ENCODE measurements around the gene VTI1A.

The VTI1A gene

DNA sequence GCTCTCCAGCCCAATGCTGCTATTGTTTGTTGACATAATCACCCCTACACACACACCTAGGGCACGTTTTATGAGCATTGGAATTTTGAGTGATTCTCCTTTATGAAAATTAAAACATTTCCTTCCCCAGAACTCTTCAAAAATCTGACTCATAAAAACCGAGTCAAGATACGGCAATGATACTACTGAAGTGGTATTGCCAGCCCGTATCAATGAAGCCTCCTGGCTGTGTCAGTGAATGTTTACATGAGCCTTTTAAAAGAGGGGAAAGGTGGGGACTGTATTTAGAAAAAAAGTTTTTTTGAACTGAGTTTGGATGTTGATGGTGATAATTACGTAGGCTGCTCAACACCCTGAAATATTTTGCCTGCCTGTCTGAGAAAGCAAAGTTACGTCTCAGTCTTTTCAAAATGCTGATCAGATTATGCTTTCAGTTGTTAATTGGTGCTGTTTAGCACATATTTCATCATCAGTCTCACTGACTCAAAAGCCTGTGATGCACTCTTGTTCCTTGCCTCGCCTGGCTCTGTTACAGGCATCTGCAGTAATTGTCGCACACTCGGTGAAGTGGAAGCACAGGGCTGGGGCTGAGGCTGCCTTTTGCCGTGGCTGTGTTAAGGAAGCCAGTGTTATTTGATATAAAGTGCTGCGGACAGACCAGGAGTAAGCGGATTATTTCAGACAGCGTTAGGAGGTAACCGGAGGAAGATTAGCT, 345.6 kb downstream of the VTI1A start (continued):
- TF ChIP-seq ZNF214 (tag by site-specific recombination; IDR thresholded peaks at IDR 0.05; ENCODE audit: borderline replicate concordance), result no peak
- TF ChIP-seq RBAK (tag by site-specific recombination; IDR thresholded peaks at IDR 0.05), result no peak
- TF ChIP-seq ZNF311 (tag by site-specific recombination; IDR thresholded peaks at IDR 0.05; ENCODE audit: borderline replicate concordance), result no peak
- TF ChIP-seq, protein P1, sequence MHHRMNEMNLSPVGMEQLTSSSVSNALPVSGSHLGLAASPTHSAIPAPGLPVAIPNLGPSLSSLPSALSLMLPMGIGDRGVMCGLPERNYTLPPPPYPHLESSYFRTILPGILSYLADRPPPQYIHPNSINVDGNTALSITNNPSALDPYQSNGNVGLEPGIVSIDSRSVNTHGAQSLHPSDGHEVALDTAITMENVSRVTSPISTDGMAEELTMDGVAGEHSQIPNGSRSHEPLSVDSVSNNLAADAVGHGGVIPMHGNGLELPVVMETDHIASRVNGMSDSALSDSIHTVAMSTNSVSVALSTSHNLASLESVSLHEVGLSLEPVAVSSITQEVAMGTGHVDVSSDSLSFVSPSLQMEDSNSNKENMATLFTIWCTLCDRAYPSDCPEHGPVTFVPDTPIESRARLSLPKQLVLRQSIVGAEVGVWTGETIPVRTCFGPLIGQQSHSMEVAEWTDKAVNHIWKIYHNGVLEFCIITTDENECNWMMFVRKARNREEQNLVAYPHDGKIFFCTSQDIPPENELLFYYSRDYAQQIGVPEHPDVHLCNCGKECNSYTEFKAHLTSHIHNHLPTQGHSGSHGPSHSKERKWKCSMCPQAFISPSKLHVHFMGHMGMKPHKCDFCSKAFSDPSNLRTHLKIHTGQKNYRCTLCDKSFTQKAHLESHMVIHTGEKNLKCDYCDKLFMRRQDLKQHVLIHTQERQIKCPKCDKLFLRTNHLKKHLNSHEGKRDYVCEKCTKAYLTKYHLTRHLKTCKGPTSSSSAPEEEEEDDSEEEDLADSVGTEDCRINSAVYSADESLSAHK (tag by site-specific recombination; IDR thresholded peaks at IDR 0.05), result peak; percentile 59; the same call in 1 of the 2 replicates
- no peak for TF ChIP-seq ZFP41 (tag by site-specific recombination; IDR thresholded peaks at IDR 0.05; ENCODE audit: borderline replicate concordance)
- TF ChIP-seq, protein P2, sequence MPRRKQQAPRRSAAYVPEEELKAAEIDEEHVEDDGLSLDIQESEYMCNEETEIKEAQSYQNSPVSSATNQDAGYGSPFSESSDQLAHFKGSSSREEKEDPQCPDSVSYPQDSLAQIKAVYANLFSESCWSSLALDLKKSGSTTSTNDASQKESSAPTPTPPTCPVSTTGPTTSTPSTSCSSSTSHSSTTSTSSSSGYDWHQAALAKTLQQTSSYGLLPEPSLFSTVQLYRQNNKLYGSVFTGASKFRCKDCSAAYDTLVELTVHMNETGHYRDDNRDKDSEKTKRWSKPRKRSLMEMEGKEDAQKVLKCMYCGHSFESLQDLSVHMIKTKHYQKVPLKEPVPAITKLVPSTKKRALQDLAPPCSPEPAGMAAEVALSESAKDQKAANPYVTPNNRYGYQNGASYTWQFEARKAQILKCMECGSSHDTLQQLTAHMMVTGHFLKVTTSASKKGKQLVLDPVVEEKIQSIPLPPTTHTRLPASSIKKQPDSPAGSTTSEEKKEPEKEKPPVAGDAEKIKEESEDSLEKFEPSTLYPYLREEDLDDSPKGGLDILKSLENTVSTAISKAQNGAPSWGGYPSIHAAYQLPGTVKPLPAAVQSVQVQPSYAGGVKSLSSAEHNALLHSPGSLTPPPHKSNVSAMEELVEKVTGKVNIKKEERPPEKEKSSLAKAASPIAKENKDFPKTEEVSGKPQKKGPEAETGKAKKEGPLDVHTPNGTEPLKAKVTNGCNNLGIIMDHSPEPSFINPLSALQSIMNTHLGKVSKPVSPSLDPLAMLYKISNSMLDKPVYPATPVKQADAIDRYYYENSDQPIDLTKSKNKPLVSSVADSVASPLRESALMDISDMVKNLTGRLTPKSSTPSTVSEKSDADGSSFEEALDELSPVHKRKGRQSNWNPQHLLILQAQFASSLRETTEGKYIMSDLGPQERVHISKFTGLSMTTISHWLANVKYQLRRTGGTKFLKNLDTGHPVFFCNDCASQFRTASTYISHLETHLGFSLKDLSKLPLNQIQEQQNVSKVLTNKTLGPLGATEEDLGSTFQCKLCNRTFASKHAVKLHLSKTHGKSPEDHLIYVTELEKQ (tag by site-specific recombination; IDR thresholded peaks at IDR 0.05; ENCODE audit: borderline replicate concordance), result peak; percentile 5; the same call in 1 of the 2 replicates
- 0 out of 2 replicates have a peak, but pooled peaks have one; percentile 13 for TF ChIP-seq ZBTB20 (tag by site-specific recombination; IDR thresholded peaks at IDR 0.05)
- no peak for TF ChIP-seq ZNF121 (tag by site-specific recombination; IDR thresholded peaks at IDR 0.05)
- peak; percentile 87 for TF ChIP-seq ZNF629 (tag by site-specific recombination; IDR thresholded peaks at IDR 0.05)
- TF ChIP-seq KLF16 (tag by site-specific recombination; IDR thresholded peaks at IDR 0.05), result no peak
- TF ChIP-seq ZNF366 (tag by site-specific recombination; conservative IDR thresholded peaks at IDR 0.05), result no peak
- TF ChIP-seq, protein P3, sequence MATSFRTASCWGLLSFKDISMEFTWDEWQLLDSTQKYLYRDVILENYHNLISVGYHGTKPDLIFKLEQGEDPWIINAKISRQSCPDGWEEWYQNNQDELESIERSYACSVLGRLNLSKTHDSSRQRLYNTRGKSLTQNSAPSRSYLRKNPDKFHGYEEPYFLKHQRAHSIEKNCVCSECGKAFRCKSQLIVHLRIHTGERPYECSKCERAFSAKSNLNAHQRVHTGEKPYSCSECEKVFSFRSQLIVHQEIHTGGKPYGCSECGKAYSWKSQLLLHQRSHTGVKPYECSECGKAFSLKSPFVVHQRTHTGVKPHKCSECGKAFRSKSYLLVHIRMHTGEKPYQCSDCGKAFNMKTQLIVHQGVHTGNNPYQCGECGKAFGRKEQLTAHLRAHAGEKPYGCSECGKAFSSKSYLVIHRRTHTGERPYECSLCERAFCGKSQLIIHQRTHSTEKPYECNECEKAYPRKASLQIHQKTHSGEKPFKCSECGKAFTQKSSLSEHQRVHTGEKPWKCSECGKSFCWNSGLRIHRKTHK (tag by site-specific recombination; IDR thresholded peaks at IDR 0.05), result no peak
- no peak for TF ChIP-seq GFI1B (tag by site-specific recombination; IDR thresholded peaks at IDR 0.05)
- no peak for TF ChIP-seq BCL11A (tag by site-specific recombination; IDR thresholded peaks at IDR 0.05; ENCODE audit: low read depth)
- TF ChIP-seq, protein P4, sequence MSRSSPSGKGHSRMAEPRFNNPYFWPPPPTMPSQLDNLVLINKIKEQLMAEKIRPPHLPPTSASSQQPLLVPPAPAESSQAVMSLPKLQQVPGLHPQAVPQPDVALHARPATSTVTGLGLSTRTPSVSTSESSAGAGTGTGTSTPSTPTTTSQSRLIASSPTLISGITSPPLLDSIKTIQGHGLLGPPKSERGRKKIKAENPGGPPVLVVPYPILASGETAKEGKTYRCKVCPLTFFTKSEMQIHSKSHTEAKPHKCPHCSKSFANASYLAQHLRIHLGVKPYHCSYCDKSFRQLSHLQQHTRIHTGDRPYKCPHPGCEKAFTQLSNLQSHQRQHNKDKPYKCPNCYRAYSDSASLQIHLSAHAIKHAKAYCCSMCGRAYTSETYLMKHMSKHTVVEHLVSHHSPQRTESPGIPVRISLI (tag by site-specific recombination; IDR thresholded peaks at IDR 0.05), result no peak
- TF ChIP-seq, protein P5, sequence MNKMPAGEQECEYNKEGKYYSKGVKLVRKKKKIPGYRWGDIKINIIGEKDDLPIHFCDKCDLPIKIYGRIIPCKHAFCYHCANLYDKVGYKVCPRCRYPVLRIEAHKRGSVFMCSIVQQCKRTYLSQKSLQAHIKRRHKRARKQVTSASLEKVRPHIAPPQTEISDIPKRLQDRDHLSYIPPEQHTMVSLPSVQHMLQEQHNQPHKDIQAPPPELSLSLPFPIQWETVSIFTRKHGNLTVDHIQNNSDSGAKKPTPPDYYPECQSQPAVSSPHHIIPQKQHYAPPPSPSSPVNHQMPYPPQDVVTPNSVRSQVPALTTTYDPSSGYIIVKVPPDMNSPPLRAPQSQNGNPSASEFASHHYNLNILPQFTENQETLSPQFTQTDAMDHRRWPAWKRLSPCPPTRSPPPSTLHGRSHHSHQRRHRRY (tag by site-specific recombination; IDR thresholded peaks at IDR 0.05), result no peak
- TF ChIP-seq KLF10 (tag by site-specific recombination; IDR thresholded peaks at IDR 0.05), result 0 out of 2 replicates have a peak, but pooled peaks have one; percentile 21
- TF ChIP-seq, protein P6, sequence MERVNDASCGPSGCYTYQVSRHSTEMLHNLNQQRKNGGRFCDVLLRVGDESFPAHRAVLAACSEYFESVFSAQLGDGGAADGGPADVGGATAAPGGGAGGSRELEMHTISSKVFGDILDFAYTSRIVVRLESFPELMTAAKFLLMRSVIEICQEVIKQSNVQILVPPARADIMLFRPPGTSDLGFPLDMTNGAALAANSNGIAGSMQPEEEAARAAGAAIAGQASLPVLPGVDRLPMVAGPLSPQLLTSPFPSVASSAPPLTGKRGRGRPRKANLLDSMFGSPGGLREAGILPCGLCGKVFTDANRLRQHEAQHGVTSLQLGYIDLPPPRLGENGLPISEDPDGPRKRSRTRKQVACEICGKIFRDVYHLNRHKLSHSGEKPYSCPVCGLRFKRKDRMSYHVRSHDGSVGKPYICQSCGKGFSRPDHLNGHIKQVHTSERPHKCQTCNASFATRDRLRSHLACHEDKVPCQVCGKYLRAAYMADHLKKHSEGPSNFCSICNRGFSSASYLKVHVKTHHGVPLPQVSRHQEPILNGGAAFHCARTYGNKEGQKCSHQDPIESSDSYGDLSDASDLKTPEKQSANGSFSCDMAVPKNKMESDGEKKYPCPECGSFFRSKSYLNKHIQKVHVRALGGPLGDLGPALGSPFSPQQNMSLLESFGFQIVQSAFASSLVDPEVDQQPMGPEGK (tag by site-specific recombination; IDR thresholded peaks at IDR 0.05), result no peak
- TF ChIP-seq, protein P7, sequence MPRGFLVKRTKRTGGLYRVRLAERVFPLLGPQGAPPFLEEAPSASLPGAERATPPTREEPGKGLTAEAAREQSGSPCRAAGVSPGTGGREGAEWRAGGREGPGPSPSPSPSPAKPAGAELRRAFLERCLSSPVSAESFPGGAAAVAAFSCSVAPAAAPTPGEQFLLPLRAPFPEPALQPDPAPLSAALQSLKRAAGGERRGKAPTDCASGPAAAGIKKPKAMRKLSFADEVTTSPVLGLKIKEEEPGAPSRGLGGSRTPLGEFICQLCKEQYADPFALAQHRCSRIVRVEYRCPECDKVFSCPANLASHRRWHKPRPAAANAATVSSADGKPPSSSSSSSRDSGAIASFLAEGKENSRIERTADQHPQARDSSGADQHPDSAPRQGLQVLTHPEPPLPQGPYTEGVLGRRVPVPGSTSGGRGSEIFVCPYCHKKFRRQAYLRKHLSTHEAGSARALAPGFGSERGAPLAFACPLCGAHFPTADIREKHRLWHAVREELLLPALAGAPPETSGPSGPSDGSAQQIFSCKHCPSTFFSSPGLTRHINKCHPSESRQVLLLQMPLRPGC (tag by site-specific recombination; IDR thresholded peaks at IDR 0.05), result peak; percentile 63; the same call in 1 of the 2 replicates
- TF ChIP-seq EGR2 (tag by site-specific recombination; IDR thresholded peaks at IDR 0.05; ENCODE audit: low read depth), result no peak
- peak; percentile 85 for TF ChIP-seq ZNF10 (tag by site-specific recombination; IDR thresholded peaks at IDR 0.05)
- no peak; the same call in 1 of the 2 replicates for TF ChIP-seq ZNF24 (tag by site-specific recombination; IDR thresholded peaks at IDR 0.05)
- TF ChIP-seq YY1 (tag by site-specific recombination; IDR thresholded peaks at IDR 0.05), result no peak
- TF ChIP-seq, protein P8, sequence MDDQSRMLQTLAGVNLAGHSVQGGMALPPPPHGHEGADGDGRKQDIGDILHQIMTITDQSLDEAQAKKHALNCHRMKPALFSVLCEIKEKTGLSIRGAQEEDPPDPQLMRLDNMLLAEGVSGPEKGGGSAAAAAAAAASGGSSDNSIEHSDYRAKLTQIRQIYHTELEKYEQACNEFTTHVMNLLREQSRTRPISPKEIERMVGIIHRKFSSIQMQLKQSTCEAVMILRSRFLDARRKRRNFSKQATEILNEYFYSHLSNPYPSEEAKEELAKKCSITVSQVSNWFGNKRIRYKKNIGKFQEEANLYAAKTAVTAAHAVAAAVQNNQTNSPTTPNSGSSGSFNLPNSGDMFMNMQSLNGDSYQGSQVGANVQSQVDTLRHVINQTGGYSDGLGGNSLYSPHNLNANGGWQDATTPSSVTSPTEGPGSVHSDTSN (CRISPR knock-in tag; IDR thresholded peaks at IDR 0.05), result no peak
